Epithelial cell of esophagus (primary cell): Measurements from ENCODE around the gene MRPS18B.
"Not testable (repeated sequence)": the region's sequence is repeated elsewhere in the genome, so short reads cannot be mapped to it uniquely, and the experiment has no call there.

ENCODE experiments used
- DNase-seq: peaks from one replicate; pipeline ENCODE4 v3.0.0; 2010; ENCODE audit warnings: low read depth
- H3K4me3 ChIP-seq: 2 replicates; pipeline ENCODE4 v1.5.1; 2011; ENCODE audit warnings: mild to moderate bottlenecking, low read length, control low read depth
- CTCF ChIP-seq: IDR thresholded peaks from 2 replicates; pipeline ENCODE4 v1.5.1; 2011; ENCODE audit warnings: low read depth, mild to moderate bottlenecking, low read length, control low read depth, inconsistent platforms; ENCODE audit not compliant: insufficient read depth; ENCODE audit errors: missing control alignments

The MRPS18B gene

GRCh38 chr6:30592287-30592686 lies 25.4 kb upstream of the MRPS18B start:
- no peak overlapping the region for H3K4me3 ChIP-seq
- no peak for TF ChIP-seq CTCF
- no peak for DNase-seq

GRCh38 chr6:30597315-30598144 lies 20.1 kb upstream of the MRPS18B start:
- peak; percentile 83 for DNase-seq
- peak; percentile 87 for TF ChIP-seq CTCF
- H3K4me3 ChIP-seq: not testable (repeated sequence)

- TF ChIP-seq CTCF: no peak
- DNase-seq: no peak
- no peak overlapping the region for H3K4me3 ChIP-seq
These were observed 18.6 kb upstream of the MRPS18B start for GRCh38 chr6:30598912-30599624.

GRCh38 chr6:30599625-30600324 lies 17.9 kb upstream of the MRPS18B start:
- H3K4me3 ChIP-seq: no peak overlapping the region
- no peak for DNase-seq
- no peak for TF ChIP-seq CTCF

GRCh38 chr6:30600451-30600961 lies 17.1 kb upstream of the MRPS18B start:
- no peak for TF ChIP-seq CTCF
- no peak for DNase-seq
- no peak overlapping the region for H3K4me3 ChIP-seq

- no peak for TF ChIP-seq CTCF
- H3K4me3 ChIP-seq: no peak overlapping the region
- no peak for DNase-seq
These were observed 16.2 kb upstream of the MRPS18B start for GRCh38 chr6:30601436-30601814.
